ENCODE data around the gene CDH26. TPM values are rescaled to one million over a fixed set of nuclear protein-coding genes. Genes with fewer than 3 reads are reported as not detected.

Gene CDH26
- polyA plus RNA-seq, 1 donor (not counting 4 experiments of a cell fraction or from before 2014, with no cell fraction given), result 1.1 TPM

GRCh38 chr20:59993736-59994430 is 35.7 kb downstream of the CDH26 start:
- Histone ChIP-seq H3K27me3 (ENCODE audit: control insufficient read depth, extremely low read depth, insufficient read depth, low read length) (no peaks in the 10 kb centered on the region), H3K4me3 (ENCODE audit: control insufficient read depth in 2 of 3, extremely low read depth in 1 of 3, insufficient read depth in 2 of 3, low read depth in 1 of 3, low read length in 3 of 3) (peak overlapping the region in 1 of 3 experiments; percentile 49), H3K4me1 (ENCODE audit: control insufficient read depth, extremely low read depth, insufficient read depth, low read length) (peaks cover 27% of the 10 kb centered on the region), H3K27ac (ENCODE audit: control insufficient read depth, insufficient read depth, low read length) (peak overlapping the region; percentile 72), H4K20me1 (ENCODE audit: control insufficient read depth, extremely low read depth, insufficient read depth, low read length) (no peaks in the 10 kb centered on the region), H3K36me3 (ENCODE audit: control insufficient read depth in 2 of 2, extremely low read depth in 1 of 2, insufficient read depth in 2 of 2, low read length in 2 of 2) (no peaks in the 10 kb centered on the region), H3K79me2 (ENCODE audit: control insufficient read depth, insufficient read depth, low read length) (no peaks in the 10 kb centered on the region), H3K9me1 (ENCODE audit: control insufficient read depth, extremely low read depth, insufficient read depth, low read length) (peaks cover 2% of the 10 kb centered on the region), H2AFZ (ENCODE audit: control insufficient read depth, low read length) (peak overlapping the region; percentile 86), H3K9ac (ENCODE audit: control insufficient read depth, extremely low read depth, insufficient read depth, low read length) (peak overlapping the region; percentile 66), H3K9me3 (ENCODE audit: control insufficient read depth, low read depth, low read length) (no peaks in the 10 kb centered on the region), H3K4me2 (ENCODE audit: control insufficient read depth, extremely low read depth, insufficient read depth, low read depth, low read length) (peak overlapping the region; percentile 80)
- FAIRE-seq (no peak), DNase-seq (ENCODE audit: low read depth, low spot score) (no peak)
- TF ChIP-seq EZH2 (IDR thresholded peaks at IDR 0.05; ENCODE audit: low read length), result no peak
- TF ChIP-seq, protein P1, sequence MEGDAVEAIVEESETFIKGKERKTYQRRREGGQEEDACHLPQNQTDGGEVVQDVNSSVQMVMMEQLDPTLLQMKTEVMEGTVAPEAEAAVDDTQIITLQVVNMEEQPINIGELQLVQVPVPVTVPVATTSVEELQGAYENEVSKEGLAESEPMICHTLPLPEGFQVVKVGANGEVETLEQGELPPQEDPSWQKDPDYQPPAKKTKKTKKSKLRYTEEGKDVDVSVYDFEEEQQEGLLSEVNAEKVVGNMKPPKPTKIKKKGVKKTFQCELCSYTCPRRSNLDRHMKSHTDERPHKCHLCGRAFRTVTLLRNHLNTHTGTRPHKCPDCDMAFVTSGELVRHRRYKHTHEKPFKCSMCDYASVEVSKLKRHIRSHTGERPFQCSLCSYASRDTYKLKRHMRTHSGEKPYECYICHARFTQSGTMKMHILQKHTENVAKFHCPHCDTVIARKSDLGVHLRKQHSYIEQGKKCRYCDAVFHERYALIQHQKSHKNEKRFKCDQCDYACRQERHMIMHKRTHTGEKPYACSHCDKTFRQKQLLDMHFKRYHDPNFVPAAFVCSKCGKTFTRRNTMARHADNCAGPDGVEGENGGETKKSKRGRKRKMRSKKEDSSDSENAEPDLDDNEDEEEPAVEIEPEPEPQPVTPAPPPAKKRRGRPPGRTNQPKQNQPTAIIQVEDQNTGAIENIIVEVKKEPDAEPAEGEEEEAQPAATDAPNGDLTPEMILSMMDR (optimal IDR thresholded peaks at IDR 0.05 in 1 of 3, IDR thresholded peaks at IDR 0.05 in 1 of 3, conservative IDR thresholded peaks at IDR 0.05 in 1 of 3; ENCODE audit: extremely low read depth in 1 of 3, insufficient read depth in 2 of 3, low read length in 3 of 3), result no peak
- dilution Hi-C loops (cut with MboI; ENCODE audit: extremely low pct_ligation_motif_present, low sequenced_read_pairs), result no loop called here

DNA sequence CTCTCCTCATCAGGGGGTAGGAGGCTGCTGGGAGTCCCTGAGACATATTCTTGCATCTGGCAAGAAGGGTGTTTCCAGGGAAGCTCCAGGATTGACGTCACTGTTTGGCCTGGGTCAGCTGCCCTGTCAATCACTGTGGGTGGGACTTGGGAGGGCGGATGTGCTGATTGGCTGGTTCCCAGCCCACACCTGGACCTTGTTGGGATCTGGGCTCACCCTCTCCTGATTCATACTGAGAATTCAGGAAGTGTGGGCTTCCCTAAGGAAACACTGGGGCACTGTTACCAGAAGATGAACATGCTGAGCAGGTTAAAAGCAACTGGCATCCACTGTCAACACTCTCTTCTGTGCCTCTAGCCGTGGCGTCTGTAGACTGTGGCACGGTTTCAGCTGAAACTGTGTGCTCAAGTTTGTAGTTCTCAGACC is 36.5 kb downstream of the CDH26 start:
- no peaks in the 10 kb centered on the region for H3K9me3 ChIP-seq (ENCODE audit: control insufficient read depth, low read depth, low read length)

More for the DNA sequence above, 36.5 kb downstream of the CDH26 start:
- TF ChIP-seq EZH2 (IDR thresholded peaks at IDR 0.05; ENCODE audit: low read length), result no peak
- TF ChIP-seq, protein P1 (optimal IDR thresholded peaks at IDR 0.05 in 1 of 3, IDR thresholded peaks at IDR 0.05 in 1 of 3, conservative IDR thresholded peaks at IDR 0.05 in 1 of 3; ENCODE audit: extremely low read depth in 1 of 3, insufficient read depth in 2 of 3, low read length in 3 of 3), result no peak
- H3K36me3 ChIP-seq (ENCODE audit: control insufficient read depth in 2 of 2, extremely low read depth in 1 of 2, insufficient read depth in 2 of 2, low read length in 2 of 2), result no peaks in the 10 kb centered on the region
- peak overlapping the region; percentile 72 for H3K27ac ChIP-seq (ENCODE audit: control insufficient read depth, insufficient read depth, low read length)
- peaks cover 27% of the 10 kb centered on the region for H3K4me1 ChIP-seq (ENCODE audit: control insufficient read depth, extremely low read depth, insufficient read depth, low read length)
- dilution Hi-C loops (cut with MboI; ENCODE audit: extremely low pct_ligation_motif_present, low sequenced_read_pairs), result no loop called here
- peaks cover 2% of the 10 kb centered on the region for H3K9me1 ChIP-seq (ENCODE audit: control insufficient read depth, extremely low read depth, insufficient read depth, low read length)
- H3K4me3 ChIP-seq (ENCODE audit: control insufficient read depth in 2 of 3, extremely low read depth in 1 of 3, insufficient read depth in 2 of 3, low read depth in 1 of 3, low read length in 3 of 3), result peak overlapping the region in 1 of 3 experiments; percentile 49
- H3K9ac ChIP-seq (ENCODE audit: control insufficient read depth, extremely low read depth, insufficient read depth, low read length), result peak overlapping the region; percentile 66
- no peaks in the 10 kb centered on the region for H3K27me3 ChIP-seq (ENCODE audit: control insufficient read depth, extremely low read depth, insufficient read depth, low read length)
- no peaks in the 10 kb centered on the region for H4K20me1 ChIP-seq (ENCODE audit: control insufficient read depth, extremely low read depth, insufficient read depth, low read length)
- peak; percentile 75 for DNase-seq (ENCODE audit: low read depth, low spot score)
- H2AFZ ChIP-seq (ENCODE audit: control insufficient read depth, low read length), result peak overlapping the region; percentile 86
- peak; percentile 98 for FAIRE-seq
- H3K79me2 ChIP-seq (ENCODE audit: control insufficient read depth, insufficient read depth, low read length), result no peaks in the 10 kb centered on the region
- H3K4me2 ChIP-seq (ENCODE audit: control insufficient read depth, extremely low read depth, insufficient read depth, low read depth, low read length), result peak overlapping the region; percentile 80

All from keratinocyte (primary cell).